Stomach (tissue), 4 donors: ENCODE results near the gene EPB41L3.

ENCODE experiments used
- CTCF ChIP-seq, 7 experiments: fragments of 450-650 bp in 4 of 7; fragments of 200-600 bp in 3 of 7; sonication (generic) in 3 of 7; IDR thresholded peaks; one replicate each; pipeline ENCODE4 v1.5.1; 2016 to 2019; ENCODE audit warnings: antibody characterized with exemption in 7 of 7, control low read depth in 2 of 7, mild to moderate bottlenecking in 1 of 7
- EP300 ChIP-seq: sonication (generic); formaldehyde crosslinking; IDR thresholded peaks from one replicate; pipeline ENCODE4 v1.6.1; 2017; ENCODE audit warnings: antibody characterized with exemption
- POLR2A ChIP-seq, 4 donors: fragments of 450-650 bp; IDR thresholded peaks; one replicate each; pipeline ENCODE4 v1.6.1; 2016; ENCODE audit warnings: antibody characterized with exemption in 4 of 4, control low read depth in 2 of 4, mild to moderate bottlenecking in 1 of 4, moderate library complexity in 1 of 4
- POLR2AphosphoS5 ChIP-seq, 3 donors: sonication (generic); formaldehyde crosslinking; IDR thresholded peaks; one replicate each; pipeline ENCODE4 v1.6.1; 2016; ENCODE audit warnings: antibody characterized with exemption in 3 of 3

- peak in 1 of 7 experiments; percentile 7 for TF ChIP-seq CTCF (IDR thresholded peaks at IDR 0.05)
- TF ChIP-seq POLR2A (IDR thresholded peaks at IDR 0.05) = no peak
- no peak for TF ChIP-seq EP300
- TF ChIP-seq POLR2AphosphoS5 (IDR thresholded peaks at IDR 0.05) = no peak
Measured at GRCh38 chr18:5546660-5547059, 2.9 kb upstream of the EPB41L3 start.
